AG04450 (cell line): ENCODE data around the gene ADGRV1. TPM values are rescaled to one million over a fixed set of nuclear protein-coding genes. Genes with fewer than 3 reads are reported as not detected.

Experiments
- CTCF ChIA-PET: fragments of 300-600, 350-600 bp; formaldehyde crosslinking; extraction: SDS; loops from one replicate; lab custom pipeline; 2022; ENCODE audit warnings: antibody characterized with exemption, inconsistent platforms; lab: Charles Lee
- POLR2A ChIA-PET: fragments of 350-600 bp; formaldehyde crosslinking; extraction: SDS; loops from one replicate; lab custom pipeline; 2021; ENCODE audit warnings: antibody characterized with exemption, inconsistent platforms; lab: Yijun Ruan, JAX
- DNase-seq: peaks from one replicate; pipeline ENCODE4 v3.0.0-alpha.2; 2011; ENCODE audit warnings: low read depth, low spot score
- H3K27ac ChIP-seq: one replicate; pipeline ENCODE4 v1.5.1; 2012; ENCODE audit warnings: low read depth, low read length, control low read depth
- H3K27me3 ChIP-seq: one replicate; pipeline ENCODE4 v1.6.0; 2012; ENCODE audit warnings: low read length; ENCODE audit not compliant: control insufficient read depth, insufficient read depth
- H3K4me3 ChIP-seq: 2 replicates; pipeline ENCODE4 v1.5.1; 2011; ENCODE audit warnings: mild to moderate bottlenecking, low read depth, low read length, control low read depth
- H3K9me3 ChIP-seq: 2 replicates; pipeline ENCODE4 v1.5.1; 2012; ENCODE audit warnings: low read length; ENCODE audit not compliant: control insufficient read depth, insufficient read depth
- CTCF ChIP-seq: IDR thresholded peaks from 2 replicates; pipeline ENCODE4 v1.5.1; 2011; ENCODE audit warnings: low read depth, low read length, control low read depth, inconsistent platforms
- polyA plus RNA-seq: library from polyadenylated mRNA; depleted of rRNA; stranded (reverse); fragments of >200 nt; gene quantifications from 2 replicates; pipeline ENCODE4 v1.2.3, GENCODE V29; 2011

Gene ADGRV1
- polyA plus RNA-seq, 1 experiment, result 0.06 TPM

DNA sequence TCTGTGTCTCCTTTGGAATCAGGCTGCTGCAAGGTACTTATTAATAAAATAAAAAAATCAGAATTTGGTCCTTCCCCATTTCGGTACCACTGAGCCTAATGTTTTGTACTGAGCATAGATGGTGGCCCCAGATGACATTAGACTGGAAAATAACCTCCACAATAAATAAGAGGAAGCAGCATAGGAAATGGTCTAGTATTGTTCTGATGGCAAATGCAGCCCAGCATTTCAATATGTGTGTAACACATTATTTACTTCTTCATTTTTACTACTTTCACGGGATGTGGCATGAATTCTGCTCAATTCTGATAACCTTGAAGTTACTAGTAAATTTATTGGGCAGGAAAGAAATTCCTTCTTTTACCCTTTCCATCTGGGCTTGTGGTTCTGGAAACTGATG is 295.6 kb downstream of the ADGRV1 start:
- DNase-seq, result no peak
- H3K27me3 ChIP-seq, result no peaks in the 10 kb centered on the region
- H3K4me3 ChIP-seq, result no peak overlapping the region
- ChIA-PET CTCF (interaction anchor here (0.6 to 1.7 kb wide), 4 partner anchors 51 to 564 kb away, joined by 3 to 5 read pairs (median 3); no protein-coding TSS in a partner anchor), POLR2A (no interaction called here)
- H3K27ac ChIP-seq, result no peak overlapping the region
- no peaks in the 10 kb centered on the region for H3K9me3 ChIP-seq
- no peak for TF ChIP-seq CTCF

DNA sequence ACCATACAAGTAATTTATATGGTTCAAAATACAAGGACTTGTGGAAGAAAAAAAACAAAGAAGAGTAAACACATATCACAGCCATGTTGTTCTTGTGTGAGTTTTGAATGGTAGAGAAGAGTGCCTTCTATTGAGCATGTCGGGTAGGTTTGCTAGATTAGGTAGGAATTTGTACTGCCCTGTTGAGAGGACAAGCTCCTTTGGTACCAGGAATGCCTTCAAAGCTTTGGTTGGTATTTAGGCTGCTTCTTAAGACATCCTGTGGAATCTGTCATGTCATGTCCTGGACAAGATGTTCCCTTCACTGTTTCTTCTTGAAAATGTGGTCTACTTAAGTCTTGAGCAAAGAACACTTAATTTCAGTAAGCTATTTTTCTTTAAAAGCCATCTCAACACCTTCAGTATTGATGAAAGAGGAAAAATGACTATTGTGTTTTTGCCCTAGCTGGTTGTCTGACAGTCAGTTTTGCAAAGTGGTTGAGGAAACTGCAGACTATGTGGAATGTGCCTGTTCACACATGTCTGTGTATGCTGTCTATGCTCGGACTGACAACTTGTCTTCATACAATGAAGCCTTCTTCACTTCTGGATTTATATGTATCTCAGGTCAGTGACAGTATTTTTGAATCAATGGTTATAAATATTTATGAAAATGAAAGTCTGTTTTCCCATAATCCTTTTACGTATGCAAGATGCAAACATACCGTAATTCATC is 296.9 kb downstream of the ADGRV1 start:
- H3K9me3 ChIP-seq, result no peaks in the 10 kb centered on the region
- no peaks in the 10 kb centered on the region for H3K27me3 ChIP-seq
- TF ChIP-seq CTCF, result no peak
- POLR2A ChIA-PET, result no interaction called here
- no peak overlapping the region for H3K27ac ChIP-seq
- no peak for DNase-seq
- no peak overlapping the region for H3K4me3 ChIP-seq
- CTCF ChIA-PET, result interaction anchor here (1.2 to 1.5 kb wide), 2 partner anchors 76 to 564 kb away, joined by 3 to 6 read pairs; no protein-coding TSS in a partner anchor

DNA sequence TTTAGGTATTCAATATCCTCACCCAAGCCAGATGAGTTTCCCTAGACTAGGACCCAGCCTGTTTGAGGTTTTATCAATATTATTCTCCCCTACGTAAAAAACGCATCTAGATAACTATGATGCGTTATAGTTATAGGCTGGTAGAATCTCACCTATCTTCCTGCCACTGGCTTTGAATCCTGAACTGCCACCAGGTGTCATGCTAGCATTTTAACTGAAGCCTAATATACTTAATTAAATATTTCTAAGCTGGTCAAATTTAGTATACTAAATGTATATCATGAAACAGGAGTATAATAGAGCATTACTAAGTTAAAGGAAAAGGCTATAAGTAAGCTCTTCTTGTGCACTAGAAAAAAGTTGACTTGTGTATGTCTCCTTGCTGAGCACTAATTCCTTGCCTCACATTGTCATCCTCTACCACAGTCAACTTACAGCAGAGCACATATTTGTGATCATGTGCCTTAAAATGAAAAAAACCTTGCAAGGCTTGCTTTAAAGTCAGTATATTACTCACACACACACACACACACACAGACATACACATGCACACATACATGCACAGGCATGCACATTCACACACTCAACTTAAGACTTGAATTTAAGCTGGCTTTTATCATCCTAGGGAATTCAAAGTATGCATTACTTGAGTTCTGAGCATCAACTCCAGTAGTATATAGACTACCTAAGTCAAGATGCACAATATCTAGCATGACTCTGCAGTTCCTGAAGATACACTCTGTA is 303.4 kb downstream of the ADGRV1 start:
- H3K4me3 ChIP-seq, result no peak overlapping the region
- no peak overlapping the region for H3K27ac ChIP-seq
- no peaks in the 10 kb centered on the region for H3K9me3 ChIP-seq
- no peak for DNase-seq
- CTCF ChIA-PET, result interaction anchor here (0.5 to 8.7 kb wide), 4 partner anchors 523 to 558 kb away, joined by 3 to 218 read pairs (median 4); no protein-coding TSS in a partner anchor
- no peaks in the 10 kb centered on the region for H3K27me3 ChIP-seq
- POLR2A ChIA-PET, result no interaction called here
- no peak for TF ChIP-seq CTCF

- Histone ChIP-seq H3K4me3 (no peak overlapping the region), H3K27ac (no peak overlapping the region), H3K9me3 (no peaks in the 10 kb centered on the region), H3K27me3 (no peaks in the 10 kb centered on the region)
- TF ChIP-seq CTCF, result no peak
- DNase-seq, result no peak
- ChIA-PET POLR2A (no interaction called here), CTCF (interaction anchor here (0.9 to 8.7 kb wide), 15 partner anchors 15 to 777 kb away, joined by 3 to 218 read pairs (median 4); no protein-coding TSS in a partner anchor)
Measured at GRCh38 chr5:90865180-90865579, 306.6 kb downstream of the ADGRV1 start.
